Measurements from ENCODE around the gene USP5. TPM values are rescaled to one million over a fixed set of nuclear protein-coding genes. Genes with fewer than 3 reads are reported as not detected.

USP5 gene
- polyA plus RNA-seq, 4 donors = 47.3 to 64.0 (median 61.0) TPM

DNA sequence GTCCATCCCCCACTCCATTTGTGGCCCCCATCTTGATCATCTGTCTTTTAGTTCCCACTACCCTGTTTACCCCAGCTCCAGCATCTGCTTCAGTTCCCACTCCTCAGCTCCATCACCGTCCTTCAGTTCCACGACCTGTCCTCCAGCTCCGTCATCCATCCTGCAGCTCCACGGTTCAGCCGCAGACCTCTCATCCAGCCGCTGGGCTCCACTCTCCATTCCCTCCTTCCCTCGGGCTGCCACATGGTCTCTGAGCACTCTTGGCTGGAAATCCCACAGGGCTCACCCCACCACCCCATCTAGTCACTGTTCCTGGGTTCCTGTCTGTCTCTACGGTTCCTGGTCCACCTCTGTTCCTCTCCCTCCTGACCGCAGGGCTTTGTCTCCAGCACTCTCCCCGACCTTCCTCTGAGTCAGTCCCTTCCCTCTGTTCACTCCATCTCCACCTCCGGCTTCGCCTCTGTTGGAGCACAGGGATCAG lies 27.0 kb upstream of the USP5 start:
- DNase-seq (ENCODE audit: low read depth in 4 of 4, low spot score in 3 of 4) = no peak

DNA sequence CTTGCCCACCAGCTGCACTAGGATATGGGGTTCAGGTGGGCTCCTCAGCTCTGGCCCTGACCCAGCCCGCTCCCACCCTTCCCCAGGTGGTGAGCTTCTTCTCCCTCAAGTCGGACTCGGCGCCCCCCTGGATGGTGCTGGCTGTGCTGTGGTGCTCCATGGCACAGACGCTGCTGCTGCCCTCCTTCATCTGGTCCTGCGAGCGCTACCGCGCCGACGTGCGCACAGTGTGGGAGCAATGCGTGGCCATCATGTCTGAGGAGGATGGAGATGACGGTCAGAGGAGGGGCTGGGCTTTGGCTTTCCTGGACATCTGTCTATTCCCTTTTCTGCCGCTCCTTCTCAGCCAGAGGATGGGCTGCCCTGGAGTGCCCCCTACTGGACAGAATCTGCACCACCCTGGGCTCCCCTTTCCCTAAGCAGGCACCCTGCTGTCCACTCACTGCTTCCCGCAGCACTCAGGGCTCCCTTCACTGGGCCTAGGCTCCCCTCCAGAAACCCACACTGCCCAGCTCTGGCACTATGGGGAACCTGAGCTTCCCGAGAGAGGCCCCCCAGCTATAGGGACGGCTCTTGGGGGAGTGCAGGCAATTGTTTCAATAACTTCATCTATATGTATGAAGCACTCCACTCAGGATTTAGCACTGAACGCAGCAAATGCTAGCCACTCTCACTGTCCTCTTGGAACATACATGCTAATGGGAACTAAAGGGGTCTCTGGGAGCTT lies 26.4 kb upstream of the USP5 start:
- peak in 1 of 4 donors; percentile 82 for DNase-seq (ENCODE audit: low read depth in 4 of 4, low spot score in 3 of 4)

DNA sequence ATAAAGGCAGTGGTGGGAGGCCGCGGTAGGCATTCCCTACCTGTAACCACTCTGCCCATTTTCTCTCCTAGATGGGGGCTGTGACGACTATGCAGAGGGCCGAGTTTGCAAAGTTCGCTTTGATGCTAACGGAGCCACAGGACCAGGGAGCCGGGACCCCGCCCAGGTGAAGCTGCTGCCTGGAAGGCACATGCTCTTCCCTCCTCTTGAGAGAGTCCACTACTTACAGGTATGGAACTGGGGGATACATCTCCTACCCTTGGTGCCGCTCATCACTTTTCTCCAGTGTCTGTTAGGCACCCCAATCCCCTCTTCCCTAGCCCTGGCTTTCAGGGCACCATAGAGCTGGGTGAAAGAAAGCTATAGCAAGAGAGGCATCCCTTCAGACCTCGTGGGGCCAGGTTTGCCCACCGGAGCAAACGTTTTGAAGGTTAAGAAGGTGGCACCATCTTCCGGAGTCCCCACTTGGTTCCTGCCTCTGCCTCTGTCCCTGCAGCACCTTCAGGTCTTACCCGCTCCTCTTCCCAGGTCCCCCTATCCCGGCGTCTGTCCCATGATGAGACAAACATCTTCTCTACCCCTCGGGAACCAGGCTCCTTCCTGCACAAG lies 25.7 kb upstream of the USP5 start:
- DNase-seq (ENCODE audit: low read depth in 4 of 4, low spot score in 3 of 4) = no peak

- no peak for DNase-seq (ENCODE audit: low read depth in 4 of 4, low spot score in 3 of 4)
Observed at GRCh38 chr12:6826734-6827436, 25.1 kb upstream of the USP5 start.

- peak in 1 of 4 donors; percentile 71 for DNase-seq (ENCODE audit: low read depth in 4 of 4, low spot score in 3 of 4)
Observed at GRCh38 chr12:6827437-6827911, 24.5 kb upstream of the USP5 start.

- no peak for DNase-seq (ENCODE audit: low read depth in 4 of 4, low spot score in 3 of 4)
Observed at GRCh38 chr12:6827982-6828780, 23.8 kb upstream of the USP5 start, which contains the start of gene P3H3. Gene P3H3, plus strand, starts transcription at chr12:6828407. Its CDS starts 34 bp downstream, at chr12:6828441.

DNA sequence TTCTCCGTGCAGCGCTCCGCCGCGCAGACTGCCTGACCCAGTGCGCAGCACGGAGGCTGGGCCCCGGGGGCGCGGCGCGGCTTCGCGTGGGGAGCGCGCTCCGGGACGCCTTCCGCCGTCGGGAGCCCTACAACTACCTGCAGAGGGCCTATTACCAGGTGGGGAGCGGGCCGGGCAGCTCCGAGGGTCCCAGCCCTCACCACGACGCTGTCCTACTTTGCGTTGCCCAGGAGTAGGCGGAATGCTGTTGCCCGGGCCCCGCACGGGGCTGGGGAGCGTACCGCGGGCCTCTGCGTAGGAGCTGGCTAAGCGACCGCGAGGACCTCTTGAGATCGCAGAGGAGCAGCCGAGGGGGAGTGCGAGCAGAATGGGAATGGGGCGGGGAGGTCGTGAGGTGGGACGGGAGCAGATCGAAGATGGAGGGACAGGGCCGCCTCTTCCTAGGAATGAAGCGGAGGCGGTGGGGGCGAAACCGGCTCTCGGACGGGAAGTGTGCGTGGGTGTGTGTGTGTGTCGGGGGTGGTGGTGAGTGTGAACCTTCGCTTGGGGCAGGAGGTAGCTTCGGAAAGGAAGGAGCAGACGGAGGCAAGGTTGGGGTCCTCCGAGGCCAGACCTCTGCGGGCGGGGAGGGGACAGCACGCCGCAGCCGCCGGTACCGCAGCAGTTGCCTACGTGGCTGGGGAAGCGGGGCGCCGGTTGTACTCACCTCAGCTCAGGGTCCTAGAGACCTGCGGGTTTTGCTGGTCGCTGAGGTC lies 23.0 kb upstream of the USP5 start:
- DNase-seq (ENCODE audit: low read depth in 4 of 4, low spot score in 3 of 4) = no peak

- DNase-seq (ENCODE audit: low read depth in 4 of 4, low spot score in 3 of 4) = no peak
Observed at GRCh38 chr12:6829536-6830220, 22.3 kb upstream of the USP5 start.

DNA sequence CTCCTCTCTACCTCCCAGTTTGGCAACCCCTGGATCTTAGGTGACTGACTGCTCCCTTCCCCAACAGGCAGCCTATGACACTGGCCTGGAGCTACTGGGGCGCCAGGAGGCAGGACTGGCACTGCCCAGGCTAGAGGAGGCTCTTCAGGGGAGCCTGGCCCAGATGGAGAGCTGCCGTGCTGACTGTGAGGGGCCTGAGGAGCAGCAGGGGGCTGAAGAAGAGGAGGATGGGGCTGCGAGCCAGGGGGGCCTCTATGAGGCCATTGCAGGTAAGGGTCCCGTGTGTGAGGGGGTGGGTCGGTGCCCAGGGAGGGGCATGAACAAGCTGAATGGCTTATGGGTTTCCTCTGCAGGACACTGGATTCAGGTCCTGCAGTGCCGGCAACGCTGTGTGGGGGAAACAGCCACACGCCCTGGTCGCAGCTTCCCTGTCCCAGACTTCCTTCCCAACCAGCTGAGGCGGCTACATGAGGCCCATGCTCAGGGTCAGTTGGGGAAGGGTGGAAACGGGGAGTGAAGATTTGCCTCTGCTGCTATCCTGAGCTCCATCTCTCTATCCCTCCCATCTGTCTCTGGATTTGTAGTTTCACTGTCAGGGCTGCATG lies 21.6 kb upstream of the USP5 start:
- no peak for DNase-seq (ENCODE audit: low read depth in 4 of 4, low spot score in 3 of 4)

- no peak for DNase-seq (ENCODE audit: low read depth in 4 of 4, low spot score in 3 of 4)
Observed at GRCh38 chr12:6830999-6831398, 21.0 kb upstream of the USP5 start.

DNA sequence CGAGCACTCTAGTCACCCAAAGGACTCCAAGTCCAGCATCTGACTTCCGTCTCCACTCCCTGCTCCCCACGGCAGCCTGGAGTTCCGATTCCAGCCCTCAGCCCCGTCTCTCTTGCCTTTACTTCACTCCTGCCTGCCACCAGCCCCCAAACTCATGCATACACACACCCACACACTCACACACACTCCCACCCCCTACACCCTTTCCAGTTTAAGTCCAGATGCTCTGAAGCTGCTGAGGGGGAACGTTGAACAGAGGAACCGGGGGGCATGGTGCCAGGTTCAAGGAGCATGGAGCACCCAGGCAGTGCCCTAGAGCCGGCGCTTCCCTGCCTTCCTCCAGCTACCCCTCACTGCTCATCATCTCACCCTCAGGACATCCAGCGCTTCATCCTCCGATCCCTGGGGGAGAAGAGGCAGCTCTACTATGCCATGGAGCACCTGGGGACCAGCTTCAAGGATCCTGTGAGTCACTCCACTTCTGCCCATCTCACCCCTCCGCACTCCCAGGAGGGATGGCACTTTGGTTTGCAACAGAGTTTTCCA lies 20.4 kb upstream of the USP5 start:
- DNase-seq (ENCODE audit: low read depth in 4 of 4, low spot score in 3 of 4) = no peak

GRCh38 chr12:6832125-6832524 lies 19.8 kb upstream of the USP5 start:
- DNase-seq (ENCODE audit: low read depth in 4 of 4, low spot score in 3 of 4) = no peak

GRCh38 chr12:6833189-6833890 lies 18.6 kb upstream of the USP5 start:
- no peak for DNase-seq (ENCODE audit: low read depth in 4 of 4, low spot score in 3 of 4)

- no peak for DNase-seq (ENCODE audit: low read depth in 4 of 4, low spot score in 3 of 4)
Observed at GRCh38 chr12:6834254-6834653, 17.7 kb upstream of the USP5 start.

DNA sequence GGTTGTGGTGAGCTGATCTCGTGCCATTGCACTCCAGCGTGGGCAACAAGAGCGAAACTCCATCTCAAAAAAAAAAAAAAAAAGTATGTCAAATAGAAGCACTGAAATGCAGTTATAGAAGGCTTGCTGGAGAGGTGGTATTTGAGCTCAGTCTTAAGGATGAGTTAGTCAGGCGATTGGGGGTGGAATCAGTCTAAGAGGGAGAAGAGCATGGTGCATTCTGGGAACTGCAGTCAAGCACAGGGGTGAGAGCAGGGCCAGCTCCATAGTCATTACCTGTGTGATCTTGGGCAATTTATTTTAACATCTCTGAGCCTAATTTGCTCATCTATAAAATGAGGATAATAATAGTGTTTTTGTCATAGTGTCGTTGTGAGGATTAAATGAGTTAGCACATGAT lies 17.1 kb upstream of the USP5 start:
- no peak for DNase-seq (ENCODE audit: low read depth in 4 of 4, low spot score in 3 of 4)

GRCh38 chr12:6836851-6837250 lies 15.1 kb upstream of the USP5 start:
- no peak for DNase-seq (ENCODE audit: low read depth in 4 of 4, low spot score in 3 of 4)

GRCh38 chr12:6837370-6838060 lies 14.4 kb upstream of the USP5 start:
- no peak for DNase-seq (ENCODE audit: low read depth in 4 of 4, low spot score in 3 of 4)
